PC-9 (cell line): ENCODE results near the gene GALNT7. TPM values are rescaled to one million over a fixed set of nuclear protein-coding genes. Genes with fewer than 3 reads are reported as not detected.

Experiments
- BruUV-seq: library from RNA; stranded (reverse); fragments of 400-500 nt; replicated peaks from 2 replicates; lab custom pipeline; 2021; lab: Mats Ljungman, UMichigan
- CTCF ChIA-PET: fragments of 300-600 bp; sonication (Branson Sonifier 250); formaldehyde crosslinking; loops from one replicate; lab custom pipeline; 2022; ENCODE audit warnings: antibody characterized with exemption; lab: Charles Lee
- POLR2A ChIA-PET: fragments of 300-600 bp; sonication (Branson Sonifier 250); formaldehyde crosslinking; loops from one replicate; lab custom pipeline; 2022; ENCODE audit warnings: antibody characterized with exemption; ENCODE audit not compliant: unreplicated experiment; lab: Charles Lee
- DNase-seq, 2 experiments: peaks; one replicate each; pipeline versions ENCODE4 v3.0.0 to v3.0.0-alpha.2; 2015 to 2022; ENCODE audit warnings: mixed read lengths in 1 of 2
- H2AFZ ChIP-seq: fragments of 200-600 bp; sonication (generic); 2 replicates; pipeline ENCODE4 v1.8.1; 2017; ENCODE audit warnings: antibody characterized with exemption
- H3F3A ChIP-seq: fragments of 200-600 bp; sonication (generic); 2 replicates; pipeline ENCODE4 v1.8.1; 2017; ENCODE audit warnings: antibody characterized with exemption, mild to moderate bottlenecking, low read depth; ENCODE audit not compliant: insufficient read depth
- H3K27ac ChIP-seq: fragments of 200-600 bp; sonication (generic); 2 replicates; pipeline ENCODE4 v1.6.1; 2016; ENCODE audit warnings: mixed run types
- H3K27me3 ChIP-seq: fragments of 200-600 bp; sonication (generic); 2 replicates; pipeline ENCODE4 v1.6.1; 2016; ENCODE audit warnings: low read depth, mixed run types; ENCODE audit not compliant: insufficient read depth
- H3K36me3 ChIP-seq: fragments of 200-600 bp; sonication (generic); 2 replicates; pipeline ENCODE4 v1.6.1; 2016; ENCODE audit warnings: low read depth, mixed run types
- H3K4me1 ChIP-seq: fragments of 200-600 bp; sonication (generic); replicated peaks from 2 replicates; pipeline ENCODE4 v1.6.1; 2016; ENCODE audit warnings: mixed run types; ENCODE audit not compliant: insufficient read depth
- H3K4me2 ChIP-seq: fragments of 200-600 bp; sonication (generic); 2 replicates; pipeline ENCODE4 v1.6.1; 2017; ENCODE audit warnings: mixed run types
- H3K4me3 ChIP-seq: fragments of 200-600 bp; sonication (generic); 2 replicates; pipeline ENCODE4 v1.6.1; 2016; ENCODE audit warnings: mixed run types
- H3K79me2 ChIP-seq: fragments of 200-600 bp; sonication (generic); 2 replicates; pipeline ENCODE4 v1.6.1; 2017; ENCODE audit warnings: low read depth, mixed run types
- H3K9me2 ChIP-seq: fragments of 200-600 bp; sonication (generic); 2 replicates; pipeline ENCODE4 v1.8.1; 2017; ENCODE audit warnings: mild to moderate bottlenecking; ENCODE audit not compliant: insufficient read depth
- H3K9me3 ChIP-seq: fragments of 200-600 bp; sonication (generic); 2 replicates; pipeline ENCODE4 v1.8.1; 2016; ENCODE audit warnings: low read depth; ENCODE audit not compliant: insufficient read depth
- H4K20me1 ChIP-seq: fragments of 200-600 bp; sonication (generic); 2 replicates; pipeline ENCODE4 v1.8.1; 2017; ENCODE audit not compliant: insufficient read depth
- CTCF ChIP-seq: fragments of 200-600 bp; sonication (generic); conservative IDR thresholded peaks from 2 replicates; pipeline ENCODE4 v1.6.1; 2017; ENCODE audit warnings: mixed run types, antibody characterized with exemption, mild to moderate bottlenecking, moderate library complexity
- EZH2 ChIP-seq: fragments of 200-600 bp; sonication (generic); IDR thresholded peaks from 2 replicates; pipeline ENCODE4 v1.8.0; 2017; ENCODE audit warnings: antibody characterized with exemption, low read depth
- intact Hi-C: fragments of 100-400 bp; cut with micrococcal nuclease; formaldehyde crosslinking; loops from one replicate; pipeline ENCODE4 v1.10.0; 2022; ENCODE audit not compliant: unreplicated experiment
- microRNA-seq: library from miRNA; unstranded; fragments of <30 nt; microRNA quantifications from one replicate; pipeline ENCODE4 v1.2.0, GENCODE V29; 2021; ENCODE audit warnings: borderline number of aligned reads, borderline replicate concordance
- total RNA-seq: library from RNA; stranded (reverse); gene quantifications from 2 replicates; pipeline ENCODE4 v1.2.3, GENCODE V29; 2021

The GALNT7 gene
- total RNA-seq, 1 experiment from 2014 or later = 57.2 TPM

GRCh38 chr4:173371292-173372192 lies 202.9 kb downstream of the GALNT7 start:
- H3F3A ChIP-seq = 0 out of 2 replicates have a peak, but pooled peaks cover 3% of the 10 kb centered on the region
- intact Hi-C loops = loop anchor here (1.0 to 2.0 kb wide), 2 partner anchors 45 to 203 kb away; partner anchors contain the start of gene GALNT7
- BruUV-seq = TSS peak; percentile 22

More at GRCh38 chr4:173371292-173372192, 202.9 kb downstream of the GALNT7 start:
- Histone ChIP-seq H2AFZ (peak overlapping the region; percentile 99), H3K27ac (no peak overlapping the region), H3K4me3 (peak overlapping the region; percentile 82), H4K20me1 (no peaks in the 10 kb centered on the region), H3K4me1 (no peaks in the 10 kb centered on the region), H3K9me3 (no peaks in the 10 kb centered on the region), H3K4me2 (peak overlapping the region; percentile 91), H3K36me3 (no peaks in the 10 kb centered on the region), H3K27me3 (no peaks in the 10 kb centered on the region), H3K9me2 (no peaks in the 10 kb centered on the region), H3K79me2 (0 out of 2 replicates have a peak, but pooled peaks cover 2% of the 10 kb centered on the region)
- ChIA-PET POLR2A (interaction anchor here (0.6 to 0.7 kb wide), 3 partner anchors 204 to 1030 kb away, joined by 4 to 33 read pairs (median 5); no protein-coding TSS in a partner anchor), CTCF (interaction anchor here (1.4 kb wide), 1 partner anchor 358 kb away, joined by 6 read pairs; no protein-coding TSS in a partner anchor)
- DNase-seq = peak; percentile 48 to 56
- TF ChIP-seq CTCF (no peak), EZH2 (no peak)

Small RNAs within 50 kb of the gene (microRNA-seq; reads per million reads assigned to microRNA genes)
- gene MIR548T = 4.0 reads per million

Other genes starting within 250 kb of the GALNT7 start
- gene HMGB2, start 165.5 kb downstream of the GALNT7 start, total RNA-seq = 202 and 213 TPM in 2 replicates
- gene SAP30, start 202.1 kb downstream of the GALNT7 start, total RNA-seq = 8.0 and 11.4 TPM in 2 replicates
- gene SCRG1, start 230.3 kb downstream of the GALNT7 start, total RNA-seq = not detected in 2 replicates